HG03175 (cell line): ENCODE data around the gene OXTR.
"Not testable (repeated sequence)": the region's sequence is repeated elsewhere in the genome, so short reads cannot be mapped to it uniquely, and the experiment has no call there.

Experiments
- ATAC-seq: cut with Tn5 transposase; IDR thresholded peaks from one replicate; pipeline ENCODE4 v1.9.1; 2021; ENCODE audit warnings: mild to moderate bottlenecking, moderate library complexity; ENCODE audit not compliant: unreplicated experiment

OXTR gene

DNA sequence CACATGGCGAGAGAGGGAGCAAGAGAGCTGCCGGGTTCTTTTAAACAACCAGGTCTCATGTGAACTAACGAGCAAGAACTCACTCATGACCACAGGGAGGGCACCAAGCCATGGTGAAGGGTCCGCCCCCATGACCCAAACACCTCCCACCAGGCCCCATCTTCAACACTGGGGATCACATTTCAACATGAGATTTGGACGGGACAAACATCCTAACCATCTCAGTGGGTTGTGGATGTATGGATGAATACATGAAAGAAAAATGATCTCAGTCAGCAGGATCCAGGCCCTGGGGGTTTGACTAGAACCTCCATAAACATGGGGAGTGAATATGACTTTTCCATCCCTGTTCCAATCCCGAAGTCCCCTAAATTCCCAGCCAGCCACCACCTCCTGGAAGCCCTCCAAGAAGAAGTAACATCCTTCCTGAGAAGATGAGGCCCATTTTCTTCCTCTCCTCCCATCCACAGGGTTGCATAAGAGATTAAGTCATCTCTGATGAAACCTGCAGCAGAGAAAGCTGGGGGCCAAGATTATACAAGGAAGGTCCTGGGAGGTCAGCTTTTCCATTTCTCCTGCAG lies 26.3 kb downstream of the OXTR start:
- ATAC-seq = no peak

DNA sequence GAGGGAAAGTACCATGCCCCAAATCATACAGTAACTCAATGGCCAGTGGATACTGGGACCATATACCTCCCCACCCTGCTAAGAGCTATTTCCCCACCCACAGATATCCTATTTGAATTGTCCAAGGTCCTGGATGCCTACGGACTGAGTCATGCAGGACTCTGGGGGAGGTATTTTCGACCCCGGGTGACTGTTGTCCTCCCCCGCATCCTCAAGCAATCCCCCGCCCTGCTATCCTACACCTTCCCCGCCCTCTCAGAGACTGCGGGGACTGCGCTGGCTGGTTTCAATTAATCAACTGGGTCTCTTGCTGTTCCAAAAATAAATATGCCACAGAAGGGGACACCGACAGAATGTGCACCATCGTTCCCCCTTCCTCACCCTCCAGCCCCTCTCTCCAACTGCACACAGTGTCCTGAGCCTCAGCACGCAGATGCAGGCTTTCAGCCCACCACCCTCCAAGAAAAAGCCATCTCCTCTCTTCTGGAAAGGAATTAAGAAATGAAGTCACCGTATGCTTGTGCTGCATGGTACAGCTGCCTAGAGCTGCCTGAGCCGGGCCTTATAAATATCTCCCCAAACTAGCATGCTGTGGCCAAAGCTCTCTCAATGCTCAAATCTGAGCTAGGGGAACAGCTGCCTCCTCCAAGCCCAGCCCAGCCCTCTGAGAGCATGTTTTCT lies 27.7 kb downstream of the OXTR start:
- ATAC-seq = no peak

DNA sequence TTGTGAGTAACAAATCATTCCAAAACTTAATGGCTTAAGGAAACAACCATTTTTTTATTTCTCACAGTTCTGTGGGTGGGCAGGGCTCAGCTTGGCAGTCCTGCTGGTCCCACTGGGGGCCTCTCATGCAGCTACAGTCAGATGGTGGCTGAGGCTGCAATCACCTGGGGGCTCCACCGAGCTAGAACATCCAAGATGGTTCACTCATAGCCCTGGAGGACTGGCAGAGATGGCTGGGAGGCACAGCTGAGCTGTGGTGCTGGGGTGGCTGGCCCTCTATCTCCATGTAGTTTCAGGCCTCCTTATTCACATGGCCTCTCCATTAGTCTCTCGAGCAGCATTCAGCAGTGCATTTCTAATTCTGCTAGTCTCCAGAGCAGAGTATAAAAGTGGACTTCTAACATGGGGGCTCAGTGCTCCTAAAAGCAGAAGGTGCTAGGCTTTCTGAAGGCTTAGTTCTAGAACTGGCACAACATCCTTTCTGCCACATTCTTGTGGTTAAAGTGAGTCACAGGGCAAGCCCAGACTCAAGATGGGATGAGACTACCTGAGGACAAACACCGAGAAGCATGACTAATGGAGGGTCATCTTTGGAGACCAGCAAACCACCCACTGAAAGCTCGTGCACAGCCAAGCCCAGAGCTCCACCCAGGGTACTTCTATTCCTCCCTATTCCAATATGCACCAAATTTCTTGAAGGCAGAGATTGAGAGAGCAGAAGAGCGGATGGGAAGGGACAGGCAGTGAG lies 29.5 kb downstream of the OXTR start:
- no peak for ATAC-seq

DNA sequence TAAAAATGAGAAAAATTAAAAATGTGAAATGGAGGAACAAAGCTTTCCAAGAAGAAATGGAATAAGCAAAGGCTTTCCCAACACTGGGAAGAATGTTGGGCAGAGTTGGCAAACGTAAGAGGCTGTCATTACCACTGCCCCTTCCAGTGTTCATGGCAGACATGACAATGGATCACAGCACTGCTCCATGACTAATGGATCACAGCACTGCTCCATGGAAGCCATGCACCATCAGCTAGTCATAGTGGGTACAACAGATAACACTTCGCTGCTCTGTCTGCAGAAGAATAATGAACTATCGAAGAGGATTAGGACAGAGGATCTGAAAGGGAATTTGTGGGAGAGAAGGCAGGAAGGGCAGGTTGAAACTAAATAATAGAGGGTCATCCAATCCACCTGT lies 30.8 kb downstream of the OXTR start:
- ATAC-seq = no peak

DNA sequence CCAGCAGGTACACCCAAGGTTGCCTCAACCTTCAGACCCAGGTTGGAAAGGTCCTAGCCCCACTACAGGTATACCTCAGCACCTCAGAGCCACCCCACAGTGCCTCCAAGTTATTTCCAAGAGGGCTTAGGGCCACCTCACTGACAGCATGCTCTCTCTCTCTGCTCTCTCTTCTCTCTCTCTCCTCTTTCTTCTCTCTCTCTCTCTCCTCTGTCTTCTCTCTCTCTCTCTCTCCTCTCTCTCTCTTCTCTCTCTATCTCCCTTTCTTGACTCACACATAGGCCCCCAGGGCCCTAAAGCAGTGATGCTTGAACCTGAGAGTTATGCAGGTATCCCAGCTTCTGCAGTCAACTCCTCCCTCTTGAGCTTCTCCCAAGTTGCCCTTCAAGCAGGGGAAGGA lies 31.6 kb downstream of the OXTR start:
- ATAC-seq = no peak

DNA sequence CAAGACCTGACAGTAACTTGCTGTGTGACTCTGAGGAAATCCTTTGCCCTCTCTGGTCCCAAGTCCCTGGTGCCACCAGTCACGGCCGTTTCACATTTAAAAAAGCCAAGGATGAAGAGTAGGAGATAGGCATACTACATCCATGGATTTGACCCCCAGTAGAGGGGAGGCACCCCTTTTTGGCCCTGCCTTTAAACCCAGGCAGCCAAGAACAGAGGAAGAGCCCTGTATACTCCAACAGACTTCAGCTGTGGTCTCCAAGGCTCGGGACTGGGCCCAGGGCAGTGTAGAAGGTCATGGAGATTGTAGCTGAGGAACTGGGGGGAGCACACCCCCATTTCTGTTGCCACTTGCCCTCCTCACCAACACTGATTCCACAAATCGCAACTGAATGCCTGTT lies 32.1 kb downstream of the OXTR start:
- ATAC-seq = no peak

DNA sequence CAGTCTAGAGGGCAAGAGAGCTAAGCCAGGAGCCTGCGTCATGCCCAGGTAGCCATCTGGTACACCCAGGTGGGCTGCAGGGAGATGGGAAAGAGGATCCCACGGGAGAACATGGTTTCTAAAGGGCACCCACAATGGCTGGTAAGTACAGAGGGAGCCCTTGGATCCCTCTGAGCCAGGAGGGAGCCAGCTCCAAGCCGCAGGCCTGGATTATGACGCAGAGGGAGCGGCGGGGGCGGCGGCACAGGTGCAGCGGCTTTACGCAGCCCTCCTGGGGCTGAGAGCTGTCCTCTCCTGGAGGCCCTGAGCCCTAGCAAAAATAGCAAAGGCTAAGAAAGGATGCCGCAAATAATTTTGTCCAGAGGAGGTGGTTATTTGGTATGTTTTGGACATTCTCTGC lies 33.0 kb downstream of the OXTR start:
- no peak for ATAC-seq

DNA sequence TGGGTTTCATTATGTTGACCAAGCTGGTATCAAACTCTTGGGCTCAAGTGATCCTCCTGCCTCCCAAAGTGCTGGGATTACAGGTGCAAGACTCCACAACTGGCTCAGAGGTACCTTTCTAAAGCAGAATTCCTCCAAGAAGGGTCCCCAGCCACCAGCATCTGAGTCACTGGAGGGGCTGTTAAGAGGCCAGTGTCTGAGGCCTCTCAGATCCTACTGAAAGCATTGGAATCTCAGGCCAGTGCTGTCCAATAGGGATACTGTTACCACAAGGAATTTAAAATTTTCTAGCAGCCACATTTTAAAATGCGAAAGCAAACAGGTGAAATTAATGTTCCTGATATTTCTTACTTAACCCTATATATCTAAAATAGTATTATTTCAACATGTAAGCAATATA lies 34.5 kb downstream of the OXTR start:
- no peak for ATAC-seq

DNA sequence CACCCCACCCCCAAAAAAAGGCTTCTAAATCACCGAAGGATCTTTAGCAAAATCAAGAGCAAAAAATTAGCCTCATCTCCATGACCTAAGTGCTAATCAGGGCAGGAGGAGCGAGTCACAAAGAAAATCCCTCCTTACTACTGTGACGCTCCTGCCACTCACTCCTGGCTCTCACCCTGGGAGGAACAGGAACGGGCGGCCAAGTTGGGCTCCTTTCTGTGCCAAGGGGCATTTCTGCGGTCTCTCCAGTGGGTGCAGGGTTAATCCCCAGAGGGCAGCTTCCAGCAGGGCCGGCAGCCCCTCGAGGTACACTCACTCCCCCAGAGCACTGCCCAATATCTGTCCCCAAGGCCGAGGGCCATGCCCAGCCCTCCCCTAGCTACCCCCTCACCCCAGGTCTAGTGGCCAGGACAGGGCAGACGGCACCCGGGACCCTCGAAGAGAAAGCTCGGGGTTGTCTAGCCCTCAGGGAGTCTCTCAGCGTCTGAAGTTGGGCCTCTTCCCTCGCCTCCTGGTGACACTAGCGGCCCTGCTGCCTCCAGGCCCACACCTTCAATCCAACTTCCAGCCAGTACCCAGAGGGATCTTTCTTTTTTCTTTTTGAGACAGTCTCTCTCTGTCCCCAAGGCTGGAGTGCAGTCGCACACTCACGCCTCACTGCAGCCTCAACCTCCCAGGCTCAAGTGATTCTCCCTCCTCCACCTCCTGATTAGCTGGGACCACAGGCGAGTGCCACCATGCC lies 35.1 kb downstream of the OXTR start:
- no peak for ATAC-seq

DNA sequence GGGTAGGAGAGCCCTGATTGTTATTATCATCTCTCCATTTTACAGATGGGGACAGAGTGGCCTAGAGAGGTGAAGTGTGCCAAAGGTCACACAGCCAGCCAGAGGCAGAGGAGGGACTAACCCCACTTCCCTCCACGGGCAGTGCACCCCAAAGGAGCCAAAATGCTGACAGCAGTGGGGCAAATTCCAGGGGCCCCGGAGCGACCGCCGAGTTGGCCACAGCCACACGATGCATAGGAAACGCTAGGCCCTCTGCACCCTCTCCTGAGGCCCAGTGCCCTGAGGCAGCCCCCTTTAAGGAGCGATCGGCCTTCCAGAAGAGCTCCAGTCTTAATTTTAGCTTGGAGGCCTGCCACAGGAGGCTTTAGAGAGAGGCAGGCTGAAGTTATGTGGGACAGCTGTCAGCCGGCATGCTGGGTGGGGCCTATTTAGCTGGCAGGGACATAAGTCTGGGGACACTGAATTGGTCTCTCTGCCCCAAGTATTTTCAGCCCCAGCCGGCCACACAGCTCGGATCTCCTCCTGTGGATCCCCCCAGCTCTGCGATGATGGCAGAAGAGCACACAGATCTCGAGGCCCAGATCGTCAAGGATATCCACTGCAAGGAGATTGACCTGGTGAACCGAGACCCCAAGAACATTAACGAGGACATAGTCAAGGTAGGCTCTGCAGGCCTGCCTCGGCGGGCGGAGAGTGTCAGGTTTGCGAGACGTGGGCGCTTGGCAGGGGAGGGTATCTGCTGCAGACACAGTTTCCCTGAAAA lies 35.9 kb downstream of the OXTR start, which contains the start of gene CAV3:
CAV3 (plus strand) TSS at position 471 of the 763 bp plus-strand sequence; CDS start at position 546, 75 bp downstream.
- no peak for ATAC-seq

DNA sequence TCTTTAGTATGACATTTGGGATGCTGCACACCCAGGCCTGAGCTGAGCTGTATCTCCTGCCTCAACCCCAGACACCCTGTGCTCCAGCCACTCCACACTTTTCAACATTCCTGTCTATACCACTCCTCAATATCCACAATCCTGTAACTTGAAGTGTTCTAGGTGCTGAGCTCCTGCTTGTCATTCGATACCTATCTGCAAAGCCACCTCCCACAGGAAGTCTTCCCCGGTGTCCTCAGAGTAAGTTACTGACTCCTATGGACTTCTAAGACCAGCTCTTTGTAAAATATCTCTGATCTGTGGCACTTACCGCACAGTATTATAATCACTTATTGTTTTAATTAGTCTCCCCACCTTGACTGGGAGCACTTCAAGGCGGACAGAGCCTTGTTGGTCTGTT lies 37.0 kb downstream of the OXTR start:
- no peak for ATAC-seq

DNA sequence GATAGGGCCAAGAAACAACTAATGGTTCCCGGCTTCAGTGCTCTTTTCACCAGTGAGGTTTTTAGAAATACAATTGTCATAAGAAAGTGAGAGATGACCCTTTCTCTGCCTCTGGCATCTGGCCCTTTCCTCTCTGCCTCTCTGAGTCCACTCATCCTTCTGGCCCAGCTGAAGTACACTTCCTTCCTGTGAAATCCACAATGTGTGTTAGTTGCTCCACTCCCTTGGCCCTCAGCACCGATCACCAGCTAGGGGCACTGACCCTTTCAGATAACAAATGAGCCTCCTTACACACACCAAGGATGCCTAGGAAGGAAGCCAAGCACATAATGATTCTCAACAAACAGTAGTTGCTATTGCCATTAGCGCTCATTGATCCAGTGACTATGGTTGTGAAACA lies 38.8 kb downstream of the OXTR start:
- no peak for ATAC-seq

DNA sequence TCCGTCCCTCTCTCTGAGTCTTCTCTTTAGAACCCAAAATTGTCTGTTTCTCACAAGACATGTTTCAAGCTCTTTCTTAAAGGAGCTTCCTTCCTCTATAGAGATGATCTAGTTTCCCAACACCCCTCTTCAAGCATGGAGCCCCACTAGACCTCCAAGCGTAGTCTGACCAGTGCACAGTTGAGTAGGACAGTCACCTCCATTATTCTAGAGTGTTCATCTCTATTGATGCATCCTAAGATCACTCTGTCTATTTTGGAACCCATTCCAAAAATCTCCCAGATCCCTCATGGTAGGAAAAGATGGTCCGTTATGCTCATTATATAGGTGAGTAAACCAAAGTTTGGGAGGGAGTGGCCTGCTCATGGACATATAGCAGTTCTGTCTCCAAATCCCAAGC lies 39.9 kb downstream of the OXTR start:
- no peak for ATAC-seq

DNA sequence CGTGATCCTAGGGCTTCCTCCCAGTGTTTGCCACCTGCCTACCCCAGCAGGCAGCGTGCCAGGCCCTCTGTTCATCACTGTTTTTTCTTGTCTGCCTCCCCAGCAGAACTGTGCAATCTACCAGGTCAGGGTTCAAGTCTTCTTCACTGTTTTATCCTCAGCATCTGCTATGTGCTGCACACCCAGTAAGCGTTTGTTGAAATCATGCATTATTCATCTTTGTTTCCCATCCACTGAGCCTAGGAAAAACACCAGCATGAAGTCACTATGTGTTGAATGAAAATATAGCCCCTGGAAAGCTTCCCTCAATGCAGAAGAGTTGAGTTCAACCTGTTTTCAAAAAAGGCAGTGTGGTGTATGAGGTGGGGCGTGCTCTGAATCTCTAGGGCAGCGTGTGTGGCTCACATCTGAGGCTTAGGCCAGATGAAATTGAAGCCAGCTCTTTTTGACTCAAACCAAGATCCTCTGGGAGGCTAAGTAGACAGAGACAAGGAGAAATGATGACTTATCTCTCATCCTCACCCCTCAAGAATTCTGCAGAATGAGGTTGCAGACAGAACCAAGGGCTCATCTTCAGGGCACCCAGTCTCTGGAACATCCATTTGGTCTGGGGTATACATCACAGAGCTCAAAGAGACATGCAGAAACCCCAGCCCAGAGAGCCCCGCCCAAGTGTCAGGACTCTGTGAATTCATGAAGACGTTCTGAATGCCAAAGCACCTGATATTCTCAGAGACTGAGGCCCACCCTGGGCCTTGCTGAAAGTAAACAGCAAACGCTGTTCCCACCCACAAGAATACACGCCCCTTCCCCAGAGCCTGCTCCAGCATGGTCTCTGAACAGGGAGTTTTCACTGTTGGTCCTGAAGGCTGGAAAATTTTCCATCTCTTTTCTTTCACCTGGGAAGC lies 41.6 kb downstream of the OXTR start:
- ATAC-seq = no peak

DNA sequence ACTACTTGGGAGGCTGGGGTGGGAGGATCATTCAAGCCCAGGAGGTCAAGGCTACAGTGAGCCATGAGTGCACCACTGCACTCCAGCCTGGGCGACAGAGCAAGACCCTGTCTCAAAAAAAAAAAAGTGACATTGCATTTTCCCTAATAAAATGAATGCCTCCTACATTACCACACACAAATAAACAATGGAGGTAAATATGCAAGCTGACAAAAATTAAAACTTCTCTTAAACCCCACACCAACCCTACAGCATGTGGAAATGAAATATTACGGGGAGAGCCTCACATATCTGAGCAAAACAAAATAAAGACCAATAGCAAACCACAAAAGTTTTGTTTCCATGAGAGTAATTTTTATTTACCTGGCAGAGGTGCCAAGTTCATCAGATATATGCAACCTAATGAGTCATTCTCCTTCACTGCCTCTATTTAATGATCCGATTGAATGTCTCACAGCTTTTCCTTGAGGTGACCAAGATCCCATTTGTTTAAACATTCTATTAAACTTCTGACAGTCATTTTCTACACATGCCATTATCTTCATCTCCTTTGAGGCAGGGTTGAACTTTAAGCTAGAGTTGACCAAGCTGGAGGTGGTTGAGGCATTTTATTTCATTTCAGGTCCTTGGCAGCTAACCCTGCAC lies 45.2 kb downstream of the OXTR start:
- no peak for ATAC-seq

DNA sequence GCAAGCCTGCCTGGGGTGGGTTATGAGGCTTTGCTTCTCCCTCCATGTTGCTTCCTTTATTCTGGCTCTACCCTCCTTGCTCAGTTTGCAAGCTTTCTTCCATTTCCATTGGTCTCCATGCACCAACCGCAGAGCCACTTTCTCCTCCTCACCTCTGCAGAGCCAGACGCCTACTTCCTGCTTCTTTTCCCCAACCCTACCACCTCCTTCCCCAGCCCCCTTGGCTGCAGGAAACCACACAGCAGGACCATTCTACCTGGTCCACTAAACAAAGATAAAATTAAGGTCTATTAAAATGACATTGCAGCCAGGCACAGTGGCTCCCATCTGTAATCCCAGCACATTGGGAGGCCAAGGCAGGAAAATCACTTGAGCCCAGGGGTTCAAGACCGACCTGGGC lies 45.8 kb downstream of the OXTR start:
- ATAC-seq = no peak

DNA sequence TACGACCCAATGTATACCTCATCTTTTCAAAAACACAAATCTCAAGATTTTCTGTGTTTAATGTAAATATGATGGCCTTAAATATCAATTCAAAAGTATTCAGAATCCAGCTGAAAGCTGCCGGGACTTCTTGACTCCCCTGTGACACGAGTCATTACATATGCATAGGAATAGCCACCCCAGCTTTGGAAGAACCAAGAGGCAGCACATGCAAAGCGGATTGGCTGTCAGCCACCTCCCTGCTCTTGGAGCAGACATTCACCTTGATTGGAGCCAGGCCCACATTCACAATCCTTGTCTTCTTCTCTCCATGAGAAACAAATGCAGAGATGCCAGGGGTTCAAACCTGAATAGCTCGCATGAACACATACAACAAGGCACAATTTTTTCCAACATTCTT lies 46.6 kb downstream of the OXTR start:
- no peak for ATAC-seq

DNA sequence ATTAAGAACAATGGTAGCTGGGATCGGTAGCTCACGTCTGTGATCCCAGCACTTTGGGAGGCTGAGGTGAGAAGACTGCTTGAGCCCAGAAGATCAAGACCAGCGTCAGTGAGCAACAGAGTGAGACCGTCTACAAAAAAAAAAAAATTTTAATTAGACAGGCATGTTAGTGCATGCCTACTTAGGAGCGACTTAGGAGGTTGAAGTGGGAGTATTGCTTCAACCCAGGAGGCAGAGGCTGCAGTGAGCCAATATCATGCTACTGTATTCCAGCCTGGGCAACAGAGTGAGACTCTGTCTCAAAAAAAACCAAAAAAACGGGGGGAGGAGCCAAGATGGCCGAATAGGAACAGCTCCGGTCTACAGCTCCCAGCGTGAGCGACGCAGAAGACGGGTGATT lies 53.7 kb downstream of the OXTR start:
- ATAC-seq = not testable (repeated sequence)
